GM18858 (cell line): ENCODE data around the gene CAMK2B.

Experiments used
- ATAC-seq: cut with Tn5 transposase; IDR thresholded peaks from one replicate; pipeline ENCODE4 v1.9.1; 2021; ENCODE audit not compliant: unreplicated experiment

The CAMK2B gene

GRCh38 chr7:44325201-44325671 lies at the start of gene CAMK2B:
Gene CAMK2B, minus strand, starts transcription at chr7:44325594. Its CDS starts 173 bp downstream, at chr7:44325421.
- no peak for ATAC-seq

GRCh38 chr7:44374007-44374763 lies 48.8 kb upstream of the CAMK2B start:
- ATAC-seq: no peak

GRCh38 chr7:44373418-44373740 lies 48.0 kb upstream of the CAMK2B start:
- no peak for ATAC-seq

GRCh38 chr7:44372560-44373417 lies 47.4 kb upstream of the CAMK2B start:
- no peak for ATAC-seq

GRCh38 chr7:44368885-44369284 lies 43.5 kb upstream of the CAMK2B start:
- ATAC-seq: no peak

GRCh38 chr7:44368455-44368854 lies 43.1 kb upstream of the CAMK2B start:
- ATAC-seq: no peak

- no peak for ATAC-seq
These were observed 42.2 kb upstream of the CAMK2B start for GRCh38 chr7:44367475-44368043.

- no peak for ATAC-seq
These were observed 41.6 kb upstream of the CAMK2B start for GRCh38 chr7:44366986-44367385.

GRCh38 chr7:44353668-44354067 lies 28.3 kb upstream of the CAMK2B start:
- no peak for ATAC-seq

- no peak for ATAC-seq
These were observed 23.7 kb upstream of the CAMK2B start for GRCh38 chr7:44348851-44349781.

GRCh38 chr7:44348300-44348699 lies 22.9 kb upstream of the CAMK2B start:
- no peak for ATAC-seq

- ATAC-seq: no peak
These were observed 22.2 kb upstream of the CAMK2B start for GRCh38 chr7:44347546-44348114.

GRCh38 chr7:44346063-44346462 lies 20.7 kb upstream of the CAMK2B start:
- ATAC-seq: no peak

GRCh38 chr7:44341401-44341800 lies 16.0 kb upstream of the CAMK2B start:
- no peak for ATAC-seq

GRCh38 chr7:44338600-44338999 lies 13.2 kb upstream of the CAMK2B start:
- no peak for ATAC-seq

- no peak for ATAC-seq
These were observed 11.1 kb upstream of the CAMK2B start for GRCh38 chr7:44336491-44336890.

GRCh38 chr7:44335184-44335583 lies 9.8 kb upstream of the CAMK2B start:
- no peak for ATAC-seq

GRCh38 chr7:44334734-44335097 lies 9.3 kb upstream of the CAMK2B start:
- ATAC-seq: no peak

- ATAC-seq: no peak
These were observed 8.7 kb upstream of the CAMK2B start for GRCh38 chr7:44333911-44334733.

- ATAC-seq: no peak
These were observed 6.3 kb upstream of the CAMK2B start for GRCh38 chr7:44331682-44332081.
